Measurements from ENCODE around the gene TKT.

DNA sequence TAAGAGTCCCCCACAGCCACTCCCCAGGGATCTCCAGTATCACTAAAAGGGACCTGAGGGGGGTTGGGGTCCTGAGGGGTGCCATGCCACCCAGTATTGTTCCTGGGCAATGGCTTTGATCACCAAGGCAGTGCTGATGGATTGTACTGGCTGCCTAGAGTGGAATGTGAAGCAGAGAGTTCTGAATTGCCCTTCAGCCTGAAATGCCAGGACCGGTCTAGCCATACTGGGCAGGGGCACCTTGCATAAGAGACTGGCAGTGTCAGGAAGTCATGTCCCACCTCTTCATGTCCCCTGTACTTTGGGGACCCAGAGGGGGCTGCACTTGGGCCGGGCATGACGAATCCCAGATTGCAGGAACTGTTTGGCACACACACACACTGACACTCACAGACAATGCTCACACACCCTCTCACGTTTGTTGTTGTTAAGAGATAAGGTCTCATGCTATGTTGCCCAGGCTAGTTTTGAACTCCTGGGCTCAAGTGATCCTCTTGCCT lies 4.5 kb upstream of the TKT start:
- TF ChIP-seq, protein P1, sequence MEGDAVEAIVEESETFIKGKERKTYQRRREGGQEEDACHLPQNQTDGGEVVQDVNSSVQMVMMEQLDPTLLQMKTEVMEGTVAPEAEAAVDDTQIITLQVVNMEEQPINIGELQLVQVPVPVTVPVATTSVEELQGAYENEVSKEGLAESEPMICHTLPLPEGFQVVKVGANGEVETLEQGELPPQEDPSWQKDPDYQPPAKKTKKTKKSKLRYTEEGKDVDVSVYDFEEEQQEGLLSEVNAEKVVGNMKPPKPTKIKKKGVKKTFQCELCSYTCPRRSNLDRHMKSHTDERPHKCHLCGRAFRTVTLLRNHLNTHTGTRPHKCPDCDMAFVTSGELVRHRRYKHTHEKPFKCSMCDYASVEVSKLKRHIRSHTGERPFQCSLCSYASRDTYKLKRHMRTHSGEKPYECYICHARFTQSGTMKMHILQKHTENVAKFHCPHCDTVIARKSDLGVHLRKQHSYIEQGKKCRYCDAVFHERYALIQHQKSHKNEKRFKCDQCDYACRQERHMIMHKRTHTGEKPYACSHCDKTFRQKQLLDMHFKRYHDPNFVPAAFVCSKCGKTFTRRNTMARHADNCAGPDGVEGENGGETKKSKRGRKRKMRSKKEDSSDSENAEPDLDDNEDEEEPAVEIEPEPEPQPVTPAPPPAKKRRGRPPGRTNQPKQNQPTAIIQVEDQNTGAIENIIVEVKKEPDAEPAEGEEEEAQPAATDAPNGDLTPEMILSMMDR (IDR thresholded peaks at IDR 0.05; ENCODE audit: low read length) = no peak
- TF ChIP-seq EZH2 (IDR thresholded peaks at IDR 0.05; ENCODE audit: borderline replicate concordance, low read length) = no peak
